Stimulated activated CD4-positive, alpha-beta T cell treated with anti-CD3 and anti-CD28 coated beads, TNF-alpha, amount 100 ng/mL, for 4 hours (primary cell): ENCODE data around the gene NEDD4L.
"Not testable (repeated sequence)": the region's sequence is repeated elsewhere in the genome, so short reads cannot be mapped to it uniquely, and the experiment has no call there.

Experiments used
- DNase-seq, 3 experiments: peaks; one replicate each; pipeline ENCODE4 v3.0.0-alpha.2; 2020; ENCODE audit warnings: low read depth in 3 of 3

The NEDD4L gene

DNA sequence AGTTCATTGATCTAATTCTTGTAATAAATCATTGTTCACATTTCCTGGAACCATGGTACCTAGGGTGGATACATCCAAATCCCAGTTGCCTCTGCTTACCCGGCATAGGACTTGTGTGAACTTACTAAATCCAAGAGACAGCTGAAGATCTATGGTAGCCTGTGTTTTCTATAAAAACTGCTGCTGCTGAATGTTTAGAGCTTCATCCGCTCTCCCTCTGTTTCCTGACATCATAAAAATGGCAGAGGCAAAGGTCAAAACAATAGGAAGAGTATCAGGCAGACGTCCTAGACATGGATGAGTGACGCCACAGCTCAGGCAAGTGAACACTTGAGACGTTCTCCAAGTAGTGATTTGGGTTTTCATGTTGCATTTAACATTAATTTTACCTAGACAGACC lies 326.6 kb downstream of the NEDD4L start:
- DNase-seq: no peak

DNA sequence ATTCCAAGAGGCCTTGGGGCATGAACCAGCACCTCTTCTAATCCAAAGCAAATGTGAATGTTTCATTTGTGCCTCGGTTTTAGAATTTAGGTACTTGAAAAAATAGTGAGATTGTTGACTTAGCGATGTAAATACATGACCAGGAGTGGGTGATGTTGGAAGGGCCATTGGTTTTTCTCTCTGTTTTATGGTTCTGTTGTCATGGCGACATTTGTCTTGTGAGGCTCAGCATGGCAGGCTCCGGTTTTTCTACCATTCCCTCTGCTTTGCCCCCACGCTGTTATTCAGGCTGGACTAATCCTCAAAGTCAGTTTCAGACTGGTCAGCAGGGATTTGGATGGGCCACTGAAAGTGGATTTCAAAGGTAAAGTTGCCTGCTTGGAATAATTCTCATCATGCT lies 329.5 kb downstream of the NEDD4L start:
- DNase-seq: no peak

DNA sequence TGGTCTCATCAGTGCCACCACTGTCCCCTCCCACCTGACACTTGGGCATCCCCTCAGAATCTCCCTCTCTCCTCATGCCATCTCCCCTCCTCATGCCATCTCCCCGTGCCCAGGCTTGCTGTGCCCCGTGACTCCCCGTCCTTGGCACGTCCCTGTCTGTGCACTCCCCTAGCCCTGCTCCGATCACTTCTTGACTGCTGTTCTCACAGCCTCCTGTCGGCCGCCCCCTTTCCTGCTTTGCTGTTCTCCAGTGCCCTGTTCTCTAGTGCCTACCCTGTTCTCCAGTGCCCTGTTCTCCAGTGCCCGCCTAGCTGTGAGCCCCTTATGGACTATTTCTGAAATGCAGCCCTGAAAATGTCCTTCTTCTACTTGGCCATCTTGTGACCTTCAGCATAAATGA lies 331.0 kb downstream of the NEDD4L start:
- DNase-seq: no peak

DNA sequence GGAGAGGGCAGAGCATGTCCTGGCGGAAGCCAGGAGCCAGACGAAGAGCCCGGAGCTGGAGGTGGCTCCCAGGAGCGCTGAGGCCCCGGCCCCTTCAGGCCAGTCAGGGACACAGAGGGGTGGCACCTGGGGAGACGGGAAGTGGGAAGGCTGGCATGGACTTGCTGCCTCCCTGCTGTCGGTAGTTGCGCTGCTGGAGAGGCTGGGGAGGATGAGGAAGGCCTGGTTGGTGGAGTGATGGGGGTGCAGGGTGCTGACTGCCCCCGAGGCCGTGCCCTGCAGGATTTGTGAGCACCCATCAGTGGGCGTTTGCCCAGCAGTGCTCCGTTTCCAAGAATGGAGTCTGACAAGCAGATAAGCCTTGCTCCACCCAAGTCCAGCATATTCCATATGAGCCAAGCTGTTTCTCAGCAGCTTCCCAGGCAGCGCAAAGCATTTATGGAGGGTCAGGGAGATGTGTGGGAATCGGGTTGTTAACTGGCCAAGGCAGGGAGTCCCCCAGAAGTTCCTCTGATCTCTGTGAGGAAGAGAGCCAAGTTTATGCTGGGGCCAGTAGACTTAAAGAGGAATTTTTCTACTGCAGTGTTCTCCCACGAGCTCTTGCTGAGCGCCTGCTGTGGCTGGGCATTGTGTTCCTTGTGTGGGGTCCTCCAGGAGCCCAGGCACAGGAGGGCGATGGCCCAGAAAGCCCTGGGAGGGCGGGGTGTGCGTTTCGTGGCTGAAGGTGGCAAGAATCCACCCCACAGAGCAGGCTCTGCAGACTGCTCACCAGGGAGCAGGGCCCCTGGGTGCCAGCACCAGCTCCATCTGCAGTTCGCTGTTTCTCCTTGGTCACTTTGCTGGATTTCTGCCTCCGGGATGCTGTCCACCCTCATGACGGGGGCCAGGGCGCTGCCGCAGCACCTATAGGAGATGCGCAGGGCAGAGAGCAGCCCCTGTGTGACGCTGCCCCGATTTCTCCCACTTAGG lies 334.7 kb downstream of the NEDD4L start:
- DNase-seq: no peak

DNA sequence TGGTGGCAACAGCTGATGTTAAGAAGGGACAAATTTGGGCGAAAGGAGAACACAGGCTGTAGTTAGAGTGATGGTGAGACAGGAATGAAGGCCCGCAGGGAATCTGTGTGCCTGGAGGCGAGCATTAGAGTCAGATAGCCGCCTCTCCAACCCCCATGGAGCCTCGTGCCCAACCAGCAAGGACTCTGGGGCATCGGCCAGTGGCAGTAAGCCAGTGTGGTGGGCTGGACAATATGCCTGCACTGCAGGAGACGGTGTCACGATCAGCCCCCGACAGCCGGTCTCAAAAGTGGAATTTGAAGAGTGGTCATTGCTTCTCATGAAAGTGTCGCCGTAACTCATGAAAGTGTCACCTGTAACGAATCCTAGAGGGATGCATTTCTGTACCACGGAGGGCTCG lies 335.4 kb downstream of the NEDD4L start:
- DNase-seq: no peak

DNA sequence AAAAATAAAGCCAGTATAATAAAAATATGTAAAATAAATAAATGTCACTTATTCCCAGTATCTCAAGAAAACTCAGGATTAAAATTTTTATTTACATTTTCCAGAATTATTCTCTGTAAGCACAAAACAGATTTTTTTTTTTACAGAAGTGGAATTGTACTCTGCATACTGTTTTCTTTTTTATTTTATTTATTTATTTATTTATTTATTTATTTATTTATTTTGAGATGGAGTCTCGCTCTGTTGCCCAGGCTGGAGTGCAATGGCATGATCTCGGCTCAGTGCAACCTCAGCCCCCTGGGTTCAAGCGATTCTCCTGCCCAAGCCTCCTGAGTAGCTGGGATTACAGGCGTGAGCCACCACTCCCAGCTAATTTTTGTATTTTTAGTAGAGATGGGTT lies 336.1 kb downstream of the NEDD4L start:
- not testable (repeated sequence) for DNase-seq

DNA sequence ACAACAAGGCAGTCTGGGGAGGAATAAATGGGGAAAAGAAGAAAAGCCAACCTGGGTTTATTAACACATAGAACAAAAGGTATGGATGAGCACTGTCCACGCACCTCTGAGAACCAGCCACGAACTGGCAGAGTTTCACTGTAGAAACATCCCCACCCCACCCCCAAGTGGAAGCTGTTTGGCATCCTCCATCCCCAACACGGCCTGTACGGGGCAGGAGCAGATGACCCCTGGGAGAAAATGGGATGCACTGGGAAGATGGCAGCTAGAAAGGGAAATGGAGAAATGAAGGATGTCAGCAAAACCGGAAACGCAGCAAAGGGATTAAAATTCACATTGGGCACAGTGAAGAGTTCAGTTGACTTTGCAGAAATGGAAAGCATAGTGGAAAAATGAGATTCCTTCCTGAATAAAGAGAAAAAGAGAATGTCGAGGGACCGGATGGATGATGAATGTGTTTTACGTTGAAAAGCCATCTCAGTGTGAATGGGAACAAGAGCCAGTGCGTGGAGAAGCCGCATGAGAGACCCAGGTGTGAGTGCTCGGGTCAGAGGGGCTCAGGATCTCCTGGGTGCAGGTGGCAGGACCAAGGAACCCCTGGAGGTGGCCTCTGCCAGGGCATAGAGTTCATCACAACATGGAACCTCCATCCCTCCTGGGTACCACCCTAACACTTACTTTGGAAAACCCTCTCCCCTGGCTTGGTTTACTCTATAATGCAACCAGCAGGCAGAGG lies 337.8 kb downstream of the NEDD4L start:
- DNase-seq: no peak

DNA sequence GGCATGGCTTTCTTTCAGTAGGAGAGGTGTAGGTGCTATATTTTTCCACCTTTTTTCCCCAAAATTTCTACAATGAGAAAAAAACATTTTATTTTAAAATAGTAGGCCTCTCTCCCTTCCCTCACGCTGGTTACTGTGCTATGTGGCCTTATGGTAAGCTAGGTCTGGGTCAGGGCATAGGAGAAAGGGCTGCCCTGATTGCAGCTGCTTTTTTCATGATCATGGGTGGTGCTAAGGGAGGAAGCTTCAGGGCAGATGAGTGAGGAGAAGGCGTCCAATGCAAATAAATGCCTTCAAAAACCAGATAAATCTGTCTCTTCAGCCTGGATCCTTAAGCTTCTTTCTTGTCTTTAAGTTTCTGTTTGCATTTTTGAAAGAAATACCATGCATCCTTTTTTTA lies 338.4 kb downstream of the NEDD4L start:
- DNase-seq: no peak

DNA sequence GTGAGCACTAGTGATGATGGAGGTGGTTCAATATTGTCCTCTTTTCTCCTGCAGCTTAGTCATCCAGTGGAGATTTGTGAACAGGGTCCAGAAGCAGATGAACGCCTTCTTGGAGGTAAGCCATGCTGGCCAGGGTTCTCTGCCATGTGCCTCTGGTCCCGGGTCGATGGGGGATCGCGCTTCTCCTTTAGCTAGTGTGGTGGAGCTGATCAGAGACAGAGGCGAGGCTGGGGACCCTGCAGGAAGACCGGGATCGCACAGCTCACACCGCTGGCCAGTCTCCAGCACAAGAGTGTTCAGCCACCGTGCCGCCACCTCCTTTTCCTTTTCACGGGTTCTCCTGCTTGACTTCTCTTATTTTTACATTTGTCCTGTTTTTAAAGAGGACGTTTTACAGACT lies 341.4 kb downstream of the NEDD4L start:
- DNase-seq: no peak

DNA sequence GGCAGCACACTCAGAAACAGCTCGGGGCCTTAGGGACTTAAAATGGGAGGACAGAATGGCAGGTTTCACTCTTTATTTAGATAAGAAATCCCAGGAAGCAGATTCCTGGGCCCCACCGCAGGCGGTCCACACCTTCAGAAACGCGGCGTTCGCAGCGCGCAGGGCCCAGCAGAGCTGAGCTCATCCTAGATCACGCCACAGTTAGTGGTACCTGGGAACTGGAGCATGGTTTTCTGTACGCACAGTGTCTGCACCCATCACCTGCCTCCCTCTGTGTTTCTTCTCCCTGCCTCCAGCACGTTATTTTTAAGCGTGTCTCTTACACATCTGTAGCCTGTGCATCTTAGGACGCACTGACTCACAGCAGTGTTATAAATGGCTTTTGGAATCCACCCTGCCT lies 342.8 kb downstream of the NEDD4L start:
- no peak for DNase-seq

DNA sequence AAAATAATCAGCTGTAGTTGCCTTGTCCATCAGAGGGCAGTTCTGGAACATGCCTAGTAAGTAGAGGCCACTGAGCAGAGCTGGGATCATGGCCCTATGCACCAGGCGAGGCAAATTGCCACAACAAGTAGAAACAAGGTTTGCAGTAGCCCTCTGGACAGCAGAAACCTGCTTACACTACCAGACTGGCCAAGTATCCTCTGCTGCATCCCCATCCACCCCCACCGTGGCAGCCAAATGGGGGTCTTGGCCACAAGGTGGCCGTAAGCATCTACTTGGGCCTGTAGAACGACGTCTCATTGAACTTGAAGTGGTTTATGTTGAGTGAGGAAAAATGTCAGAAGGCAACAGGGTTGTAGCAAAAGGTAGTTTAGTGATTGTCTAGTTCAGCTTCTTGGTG lies 343.7 kb downstream of the NEDD4L start:
- DNase-seq: no peak

DNA sequence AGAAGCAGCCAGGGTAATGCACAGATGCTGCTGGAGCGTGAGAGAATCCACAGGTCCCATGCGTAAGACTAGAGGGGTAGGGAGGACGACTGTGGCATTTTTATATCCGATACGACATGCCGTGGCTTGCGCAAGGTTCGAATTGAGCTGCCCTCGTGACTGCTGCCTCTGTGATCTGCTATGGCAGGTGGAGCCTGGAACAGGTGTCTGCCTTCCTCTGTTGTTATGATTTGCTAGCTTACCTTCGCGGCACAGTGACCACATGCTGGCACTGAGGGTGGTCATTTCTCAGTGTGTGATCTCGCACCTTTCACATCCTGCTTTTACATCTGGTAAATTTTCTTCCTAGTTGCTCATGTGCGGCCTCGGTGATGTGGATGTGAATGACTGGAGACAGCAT lies 344.7 kb downstream of the NEDD4L start:
- no peak for DNase-seq

DNA sequence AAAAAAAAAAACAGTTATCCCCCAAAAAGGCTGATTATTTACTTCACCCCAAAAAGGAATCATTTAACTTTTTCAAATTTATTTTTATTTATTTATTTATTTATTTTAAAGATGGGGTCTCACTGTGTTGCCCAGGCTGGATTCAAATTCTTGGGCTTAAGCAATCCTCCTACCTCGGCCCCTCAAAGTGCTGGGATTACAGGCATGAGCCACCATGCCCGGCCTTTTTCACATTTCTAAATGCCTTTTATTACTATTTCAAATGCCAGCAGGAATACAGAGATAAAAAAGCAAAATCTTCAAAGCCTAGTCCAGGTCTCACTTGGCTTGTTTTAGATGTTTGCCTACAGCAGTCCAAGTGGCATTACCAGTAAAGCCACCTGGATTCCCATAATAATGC lies 345.7 kb downstream of the NEDD4L start:
- DNase-seq: no peak

DNA sequence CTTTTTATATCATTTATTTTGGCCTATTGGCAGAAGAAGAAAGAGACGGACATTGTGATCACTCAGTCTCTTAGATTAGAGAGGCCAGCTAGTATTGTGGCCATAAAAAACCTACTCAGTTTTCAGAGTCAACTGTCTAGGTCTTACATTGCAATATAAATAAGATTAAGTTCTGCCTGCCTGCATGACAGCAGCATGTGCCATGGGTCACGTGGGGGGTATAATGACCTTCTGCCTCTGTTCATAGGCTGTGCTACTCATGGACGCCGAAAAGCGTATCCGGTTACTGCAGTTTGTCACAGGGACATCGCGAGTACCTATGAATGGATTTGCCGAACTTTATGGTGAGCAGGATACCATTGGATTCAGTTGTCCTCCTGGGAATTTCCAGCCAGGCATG lies 346.4 kb downstream of the NEDD4L start:
- DNase-seq: no peak

DNA sequence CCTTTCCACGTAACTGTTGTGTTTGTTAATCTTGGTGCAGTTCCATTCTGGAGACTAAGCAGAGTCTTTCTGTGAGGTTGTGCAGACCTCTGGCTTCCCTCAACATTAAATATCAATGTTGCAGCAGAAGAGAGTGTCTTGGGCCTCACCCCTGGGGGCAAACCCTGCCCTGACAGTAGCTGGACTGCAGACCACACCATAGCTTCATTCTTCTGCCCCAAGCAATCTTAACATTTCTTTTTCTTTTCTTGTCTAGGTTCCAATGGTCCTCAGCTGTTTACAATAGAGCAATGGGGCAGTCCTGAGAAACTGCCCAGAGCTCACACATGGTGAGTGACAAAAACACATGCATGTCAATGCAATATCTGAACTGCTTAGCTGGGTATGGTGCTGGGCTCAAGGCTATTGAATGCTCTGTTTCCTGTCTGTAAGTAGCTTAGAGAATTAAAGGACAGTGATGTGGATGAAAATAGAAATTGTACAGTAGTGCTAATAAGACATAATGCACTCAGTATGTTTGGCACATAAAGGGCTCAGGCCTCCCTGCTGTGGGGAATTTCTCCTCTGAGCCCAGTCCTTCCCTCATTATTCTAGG lies 347.3 kb downstream of the NEDD4L start:
- DNase-seq: no peak

DNA sequence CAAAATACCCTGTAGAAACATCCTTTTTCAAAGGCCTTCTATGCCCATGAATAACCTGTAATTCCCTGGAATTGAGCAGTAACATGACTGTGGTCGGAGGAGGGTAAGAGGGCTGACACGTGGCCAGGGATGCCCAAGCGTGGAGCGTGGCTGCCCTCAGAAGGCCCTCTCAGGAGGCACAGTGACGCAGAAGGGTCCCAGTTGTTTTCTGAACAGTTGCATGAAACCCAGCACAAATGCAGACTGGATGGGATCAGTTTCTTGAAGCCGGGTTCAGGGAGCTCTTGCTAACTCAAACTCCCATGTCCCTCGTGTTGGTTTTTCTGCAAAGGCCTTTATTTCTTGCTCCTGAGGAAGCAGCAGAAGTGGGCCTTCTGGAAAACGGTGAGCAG lies 347.9 kb downstream of the NEDD4L start:
- no peak for DNase-seq

DNA sequence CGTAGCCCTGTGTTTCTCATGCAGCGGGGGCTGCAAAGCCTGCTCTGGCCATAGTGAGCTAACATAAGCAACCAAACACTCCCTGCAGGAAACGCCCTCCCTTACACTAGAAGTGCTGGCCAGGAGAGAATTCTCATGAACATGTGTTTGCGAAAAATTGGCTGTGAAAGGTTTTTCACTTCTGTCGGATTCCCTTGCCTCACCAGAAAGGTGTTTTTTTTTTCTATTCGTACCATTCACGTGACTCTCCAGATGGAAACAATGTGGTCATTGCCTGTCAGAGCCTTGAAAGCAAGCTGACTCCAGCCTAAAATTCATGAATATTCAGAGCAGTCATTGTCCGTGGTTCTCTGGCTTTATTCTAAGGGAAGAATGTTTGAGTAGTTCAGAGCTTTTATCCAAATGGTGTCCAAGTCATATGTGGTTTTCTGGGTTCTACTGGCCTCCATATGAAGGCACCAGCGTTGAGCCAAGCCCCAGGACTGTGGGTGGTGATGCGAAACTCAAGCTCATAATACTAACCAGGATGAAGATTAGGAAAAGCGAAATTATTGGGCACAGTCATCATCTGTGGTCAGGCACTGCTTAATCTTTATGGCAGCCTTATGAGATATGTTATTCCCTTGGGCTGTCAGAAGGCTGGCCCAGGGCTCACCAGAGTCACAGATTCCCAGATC lies 348.4 kb downstream of the NEDD4L start:
- no peak for DNase-seq

DNA sequence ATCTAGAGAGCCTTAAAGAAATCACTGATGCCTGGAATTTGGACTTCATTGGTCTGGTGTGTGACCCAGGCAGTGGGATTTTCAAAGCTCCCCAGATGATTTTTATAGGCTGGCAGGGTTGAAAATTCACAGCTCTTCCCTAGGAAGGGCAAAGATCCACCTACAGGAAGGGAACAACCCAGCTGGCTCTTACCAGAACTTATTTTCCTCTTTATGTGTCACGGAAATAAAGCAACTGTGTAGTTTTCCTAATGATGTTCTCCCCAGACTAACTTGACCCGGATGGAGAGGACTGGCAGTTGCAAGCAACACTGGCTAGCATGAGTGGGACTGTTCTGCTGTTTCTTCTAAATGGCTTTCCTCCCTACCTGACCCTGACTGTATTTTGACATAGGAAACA lies 349.3 kb downstream of the NEDD4L start:
- DNase-seq: no peak

DNA sequence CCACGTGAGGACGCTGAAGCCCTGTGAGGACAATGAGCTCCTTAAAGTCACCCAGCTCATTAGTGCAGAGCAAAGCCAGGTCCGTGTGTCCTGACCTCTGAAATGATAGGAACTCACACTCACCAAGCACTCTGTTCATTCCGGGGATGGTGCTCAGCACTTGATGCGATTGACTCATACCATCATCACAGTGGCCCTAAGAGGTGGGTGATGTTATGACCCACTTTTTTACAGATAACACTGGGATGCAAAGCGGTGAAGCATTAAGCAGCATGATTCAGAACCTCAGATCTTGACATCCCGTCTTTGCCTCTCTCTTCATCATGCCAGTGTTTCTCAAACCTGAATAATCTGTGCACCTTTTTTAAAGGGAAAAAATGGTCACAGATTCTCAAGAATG lies 350.0 kb downstream of the NEDD4L start:
- DNase-seq: no peak

DNA sequence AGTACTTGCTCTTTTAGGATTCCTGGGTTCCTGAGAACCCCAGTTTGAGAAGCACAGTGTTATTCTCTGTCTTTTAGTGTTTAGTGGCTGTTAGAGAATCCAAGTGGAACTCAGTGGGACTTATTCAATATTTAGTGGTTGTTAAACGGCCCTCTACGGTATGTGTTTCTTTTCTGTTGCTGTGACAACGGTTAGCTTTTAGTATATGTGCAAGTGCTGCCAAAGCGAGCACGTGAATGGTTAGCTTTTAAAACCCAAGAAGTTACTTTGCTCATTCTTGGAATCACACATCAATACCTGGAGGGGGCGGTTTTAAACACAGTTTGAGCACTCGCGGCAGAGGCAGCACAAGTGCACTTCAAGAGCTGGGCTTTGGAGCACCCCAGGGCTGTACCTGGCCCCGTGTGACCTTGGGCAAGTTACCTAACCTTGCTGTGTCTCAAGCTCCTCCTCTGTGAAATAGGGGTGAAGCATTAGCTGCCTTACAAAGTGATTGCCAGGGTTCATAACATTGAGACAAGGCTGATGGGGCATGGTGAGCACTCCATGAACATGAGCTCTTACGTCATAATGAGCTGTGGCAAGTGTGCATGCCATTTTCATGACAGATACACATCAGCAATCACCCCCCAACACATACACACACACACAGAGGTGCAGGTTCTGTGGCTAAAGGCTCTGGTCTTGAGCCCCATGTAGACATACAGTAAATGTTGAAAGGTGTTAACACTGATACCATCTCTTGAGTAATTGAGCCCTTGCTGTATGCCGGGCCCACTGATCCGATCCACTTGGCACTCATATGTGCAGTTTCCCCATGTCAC lies 350.8 kb downstream of the NEDD4L start:
- no peak for DNase-seq

DNA sequence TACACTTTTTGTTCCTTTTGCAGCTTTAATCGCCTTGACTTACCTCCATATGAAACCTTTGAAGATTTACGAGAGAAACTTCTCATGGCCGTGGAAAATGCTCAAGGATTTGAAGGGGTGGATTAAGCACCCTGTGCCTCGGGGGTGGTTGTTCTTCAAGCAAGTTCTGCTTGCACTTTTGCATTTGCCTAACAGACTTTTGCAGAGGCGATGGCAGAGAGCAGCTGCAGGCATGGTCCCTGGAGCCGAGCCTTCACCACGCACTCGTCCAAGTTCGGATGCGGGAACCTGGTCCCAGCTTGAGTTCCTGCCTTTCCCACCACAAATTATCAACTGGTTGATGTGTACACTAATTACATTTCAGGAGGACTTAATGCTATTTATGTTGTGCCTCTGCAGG lies 352.1 kb downstream of the NEDD4L start:
- no peak for DNase-seq
